ENCODE results near the gene GLT8D1. TPM values are rescaled to one million over a fixed set of nuclear protein-coding genes. Genes with fewer than 3 reads are reported as not detected.

The GLT8D1 gene
- total and polyA plus RNA-seq, 2 of the 13 experiments (the other 11 are each of a cell fraction or from before 2014, with no cell fraction given), result 110 to 121 TPM

DNA sequence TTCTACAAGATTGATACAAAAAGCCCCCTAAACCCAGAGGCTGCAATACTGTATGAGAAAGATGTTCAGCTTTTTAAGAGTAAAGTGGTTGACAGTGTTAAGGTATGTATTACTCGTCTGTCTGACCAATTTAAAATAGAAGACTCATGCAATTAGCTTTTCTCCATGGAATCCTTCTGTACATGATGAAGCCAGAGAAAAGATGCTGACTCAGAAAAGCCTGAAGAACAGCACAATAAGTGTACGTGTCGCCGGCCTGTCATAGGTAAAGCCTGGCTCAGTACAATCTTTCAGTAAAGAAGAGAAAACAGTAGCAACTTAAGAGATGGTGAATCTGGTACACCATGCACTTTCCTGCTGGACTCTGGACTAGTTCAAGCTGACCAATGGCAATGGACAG lies 48.8 kb upstream of the GLT8D1 start (continued):
- no peak for TF ChIP-seq ZNF770 (CRISPR knock-in tag; IDR thresholded peaks at IDR 0.05)

- FAIRE-seq, result peak; percentile 54
- H3K27me3 ChIP-seq (ENCODE audit: control insufficient read depth in 1 of 2, insufficient read depth in 2 of 2, low read length in 2 of 2), result no peaks in the 10 kb centered on the region
- H3K4me2 ChIP-seq (ENCODE audit: low read depth, low read length), result no peak overlapping the region
- in situ Hi-C loops (cut with HindIII; ENCODE audit: extremely low pct_ligation_motif_present, low pct_unique_long_range_greater_than_20kb), result no loop called here
- BruUV-seq (replicated peaks), result no TSS peak
- H3K27ac ChIP-seq (ENCODE audit: extremely low read length, insufficient read depth, low read length), result no peak overlapping the region
- H3K36me3 ChIP-seq (replicated peaks in 1 of 2; ENCODE audit: control insufficient read depth in 1 of 2, insufficient read depth in 2 of 2, low read length in 2 of 2), result peaks cover 5 to 54% of the 10 kb centered on the region in 2 experiments; a peak in 3 of 5 replicates
- 78% methylated on average over 3 of the region's 3 CpGs for WGBS (ENCODE audit: low lambda C conversion rate)
- DNase-seq (ENCODE audit: low spot score), result no peak
- H3K9me3 ChIP-seq (ENCODE audit: low read length), result no peaks in the 10 kb centered on the region
- H2AFZ ChIP-seq (ENCODE audit: low read length), result no peak overlapping the region
- no peaks in the 10 kb centered on the region for H3K79me2 ChIP-seq (ENCODE audit: insufficient read depth, low read length)
- no peak for ATAC-seq
- ChIA-PET CTCF (ENCODE audit: low intra/inter-chr PET ratio, low total read pairs) (no interaction called here), POLR2A (interaction anchor here (1.5 kb wide), 1 partner anchor 23 kb away, joined by 4 read pairs; no protein-coding TSS in a partner anchor)
- H3K4me3 ChIP-seq (replicated peaks in 1 of 3; ENCODE audit: insufficient read depth in 1 of 3, low read depth in 2 of 3, low read length in 3 of 3), result no peak overlapping the region
- H4K20me1 ChIP-seq (ENCODE audit: insufficient read depth, low read length), result no peaks in the 10 kb centered on the region
- intact Hi-C loops (cut with micrococcal nuclease; ENCODE audit: unreplicated experiment), result no loop called here
- peaks cover 11% of the 10 kb centered on the region for H3K4me1 ChIP-seq (ENCODE audit: insufficient read depth, low read length)
- no peak overlapping the region for H3K9ac ChIP-seq (ENCODE audit: insufficient read depth, low read depth, low read length)
- TF ChIP-seq, protein P1, sequence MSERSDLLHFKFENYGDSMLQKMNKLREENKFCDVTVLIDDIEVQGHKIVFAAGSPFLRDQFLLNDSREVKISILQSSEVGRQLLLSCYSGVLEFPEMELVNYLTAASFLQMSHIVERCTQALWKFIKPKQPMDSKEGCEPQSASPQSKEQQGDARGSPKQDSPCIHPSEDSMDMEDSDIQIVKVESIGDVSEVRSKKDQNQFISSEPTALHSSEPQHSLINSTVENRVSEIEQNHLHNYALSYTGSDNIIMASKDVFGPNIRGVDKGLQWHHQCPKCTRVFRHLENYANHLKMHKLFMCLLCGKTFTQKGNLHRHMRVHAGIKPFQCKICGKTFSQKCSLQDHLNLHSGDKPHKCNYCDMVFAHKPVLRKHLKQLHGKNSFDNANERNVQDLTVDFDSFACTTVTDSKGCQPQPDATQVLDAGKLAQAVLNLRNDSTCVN (CRISPR knock-in tag; IDR thresholded peaks at IDR 0.05; ENCODE audit: borderline replicate concordance), result no peak
- TF ChIP-seq KLF11 (CRISPR knock-in tag; IDR thresholded peaks at IDR 0.05), result no peak
- no peak for TF ChIP-seq HMG20B (CRISPR knock-in tag; conservative IDR thresholded peaks at IDR 0.05)
- no peak for TF ChIP-seq CHCHD3 (CRISPR knock-in tag; IDR thresholded peaks at IDR 0.05)
- no peak for TF ChIP-seq FOXP1 (IDR thresholded peaks at IDR 0.05)
- 0 out of 2 replicates have a peak, but pooled peaks have one; percentile 5 for TF ChIP-seq FOXP1 (CRISPR knock-in tag; IDR thresholded peaks at IDR 0.05)
- peak; percentile 68 for TF ChIP-seq MAFF (IDR thresholded peaks at IDR 0.05; ENCODE audit: low read depth, low read length)
- TF ChIP-seq NONO (IDR thresholded peaks at IDR 0.05), result no peak
- no peak for TF ChIP-seq NONO (CRISPR knock-in tag; conservative IDR thresholded peaks at IDR 0.05)
- no peak for TF ChIP-seq HCFC1 (IDR thresholded peaks at IDR 0.05; ENCODE audit: low read depth, low read length)
- no peak for TF ChIP-seq ZMYM4 (CRISPR knock-in tag; IDR thresholded peaks at IDR 0.05)
- no peak for TF ChIP-seq RBAK (CRISPR knock-in tag; IDR thresholded peaks at IDR 0.05)
- TF ChIP-seq MTF2 (CRISPR knock-in tag; IDR thresholded peaks at IDR 0.05; ENCODE audit: borderline replicate concordance), result no peak
- no peak for TF ChIP-seq SSRP1 (CRISPR knock-in tag; IDR thresholded peaks at IDR 0.05)
- TF ChIP-seq GPN1 (CRISPR knock-in tag; IDR thresholded peaks at IDR 0.05; ENCODE audit: borderline replicate concordance), result no peak
- 0 out of 2 replicates have a peak, but pooled peaks have one; percentile 21 for TF ChIP-seq FOSL2 (CRISPR knock-in tag; IDR thresholded peaks at IDR 0.05)
- TF ChIP-seq SETDB1 (CRISPR knock-in tag; IDR thresholded peaks at IDR 0.05; ENCODE audit: borderline replicate concordance), result no peak
- TF ChIP-seq TRIM24 (CRISPR knock-in tag; IDR thresholded peaks at IDR 0.05), result no peak
- no peak for TF ChIP-seq ZNF607 (CRISPR knock-in tag; IDR thresholded peaks at IDR 0.05; ENCODE audit: borderline replicate concordance)
- no peak for TF ChIP-seq CENPBD1 (CRISPR knock-in tag; IDR thresholded peaks at IDR 0.05; ENCODE audit: borderline replicate concordance, low read depth)
- TF ChIP-seq TCF7 (IDR thresholded peaks at IDR 0.05; ENCODE audit: low read depth), result 0 out of 2 replicates have a peak, but pooled peaks have one; percentile 36
- no peak for TF ChIP-seq CBX1 (IDR thresholded peaks at IDR 0.05; ENCODE audit: low read depth)
- TF ChIP-seq MIER3 (CRISPR knock-in tag; IDR thresholded peaks at IDR 0.05; ENCODE audit: borderline replicate concordance), result no peak
Observed at GRCh38 chr3:52752045-52752660, 46.6 kb upstream of the GLT8D1 start.

Measured in HepG2 (cell line).